GM23248 (cell line): ENCODE results near the gene LPP.

Experiments used
- EZH2 ChIP-seq: fragments of 200-600 bp; sonication (generic); IDR thresholded peaks from 2 replicates; pipeline ENCODE4 v1.6.1; 2018; ENCODE audit warnings: antibody characterized with exemption, mild to moderate bottlenecking; ENCODE audit not compliant: insufficient read depth, poor library complexity, severe bottlenecking
- EZH2phosphoT487 ChIP-seq: fragments of 200-600 bp; sonication (generic); IDR thresholded peaks from 2 replicates; pipeline ENCODE4 v1.6.1; 2018; ENCODE audit warnings: antibody characterized with exemption, moderate library complexity, mild to moderate bottlenecking, low read depth; ENCODE audit not compliant: insufficient read depth

GRCh38 chr3:188254520-188255070, 100.6 kb downstream of the LPP start:
- TF ChIP-seq EZH2 (no peak), EZH2phosphoT487 (no peak)
